Nephron progenitor cell (in vitro differentiated cells): Measurements from ENCODE around the gene GSTM4.
A peak's percentile ranks its signal among the peaks of the same experiment; 100 is the strongest.

Experiments
- DNase-seq: peaks from one replicate; pipeline ENCODE4 v3.0.0; 2021
- H3K27ac Mint-ChIP-seq: 2 replicates; pipeline ENCODE4 v1.8.0; 2021; ENCODE audit warnings: mild to moderate bottlenecking, moderate library complexity, mixed read lengths
- H3K27me3 Mint-ChIP-seq: 2 replicates; pipeline ENCODE4 v1.8.0; 2021; ENCODE audit warnings: mild to moderate bottlenecking, low read depth, mixed read lengths; ENCODE audit not compliant: poor library complexity
- H3K36me3 Mint-ChIP-seq: 2 replicates; pipeline ENCODE4 v1.8.0; 2021; ENCODE audit warnings: low read depth, mixed read lengths
- H3K4me1 Mint-ChIP-seq: 2 replicates; pipeline ENCODE4 v1.8.0; 2021; ENCODE audit warnings: mixed read lengths
- H3K4me3 Mint-ChIP-seq: 2 replicates; pipeline ENCODE4 v1.8.0; 2021; ENCODE audit warnings: mild to moderate bottlenecking, moderate library complexity, mixed read lengths
- H3K9me3 Mint-ChIP-seq: 2 replicates; pipeline ENCODE4 v1.8.0; 2021; ENCODE audit warnings: mild to moderate bottlenecking, moderate library complexity, mixed read lengths
- TF ChIP-seq, protein P1 (sequence below): fragments of 200-600 bp; sonication (generic); IDR thresholded peaks from 2 replicates; pipeline ENCODE4 v1.5.0; 2021; ENCODE audit warnings: antibody characterized with exemption

Gene GSTM4

DNA sequence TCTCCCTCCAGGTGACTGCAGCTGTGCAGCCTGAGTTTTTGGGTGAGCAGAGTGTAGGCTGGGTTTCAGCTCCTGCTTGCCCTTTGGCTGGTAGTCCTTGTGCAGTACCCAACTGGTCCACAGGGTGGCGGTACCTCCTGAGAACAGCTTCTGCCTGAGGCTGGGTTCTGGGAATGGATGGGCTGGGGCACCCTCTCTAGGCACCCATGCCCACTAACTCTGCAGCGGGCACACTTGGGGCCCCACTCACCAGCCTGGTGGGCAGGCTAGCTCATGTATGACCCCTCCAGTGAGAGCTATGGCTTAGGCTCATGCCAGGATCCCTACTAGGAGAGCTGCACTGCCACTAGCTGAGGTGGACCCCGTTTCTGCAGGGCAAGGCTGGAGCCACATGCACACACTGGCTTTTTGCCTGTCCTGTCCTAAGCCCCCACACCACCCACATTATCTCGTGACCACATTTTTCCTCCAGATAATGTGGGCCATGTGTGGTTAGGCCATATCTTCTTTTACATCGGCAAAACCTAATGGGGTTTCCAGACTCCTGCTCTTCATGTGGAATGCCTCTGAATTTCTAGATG is 15.5 kb upstream of the GSTM4 start:
- Mint-ChIP-seq H3K27ac (no peak overlapping the region), H3K27me3 (peaks cover 27% of the 10 kb centered on the region), H3K9me3 (peaks cover 9% of the 10 kb centered on the region), H3K4me3 (no peak overlapping the region), H3K36me3 (no peaks in the 10 kb centered on the region), H3K4me1 (peaks cover 34% of the 10 kb centered on the region)
- TF ChIP-seq, protein P1, sequence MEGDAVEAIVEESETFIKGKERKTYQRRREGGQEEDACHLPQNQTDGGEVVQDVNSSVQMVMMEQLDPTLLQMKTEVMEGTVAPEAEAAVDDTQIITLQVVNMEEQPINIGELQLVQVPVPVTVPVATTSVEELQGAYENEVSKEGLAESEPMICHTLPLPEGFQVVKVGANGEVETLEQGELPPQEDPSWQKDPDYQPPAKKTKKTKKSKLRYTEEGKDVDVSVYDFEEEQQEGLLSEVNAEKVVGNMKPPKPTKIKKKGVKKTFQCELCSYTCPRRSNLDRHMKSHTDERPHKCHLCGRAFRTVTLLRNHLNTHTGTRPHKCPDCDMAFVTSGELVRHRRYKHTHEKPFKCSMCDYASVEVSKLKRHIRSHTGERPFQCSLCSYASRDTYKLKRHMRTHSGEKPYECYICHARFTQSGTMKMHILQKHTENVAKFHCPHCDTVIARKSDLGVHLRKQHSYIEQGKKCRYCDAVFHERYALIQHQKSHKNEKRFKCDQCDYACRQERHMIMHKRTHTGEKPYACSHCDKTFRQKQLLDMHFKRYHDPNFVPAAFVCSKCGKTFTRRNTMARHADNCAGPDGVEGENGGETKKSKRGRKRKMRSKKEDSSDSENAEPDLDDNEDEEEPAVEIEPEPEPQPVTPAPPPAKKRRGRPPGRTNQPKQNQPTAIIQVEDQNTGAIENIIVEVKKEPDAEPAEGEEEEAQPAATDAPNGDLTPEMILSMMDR = peak; percentile 90
- peak; percentile 96 for DNase-seq

GRCh38 chr1:109641078-109641740 is 14.7 kb upstream of the GSTM4 start:
- peaks cover 28% of the 10 kb centered on the region for H3K27me3 Mint-ChIP-seq
- no peak overlapping the region for H3K27ac Mint-ChIP-seq

GRCh38 chr1:109641861-109642260 is 14.0 kb upstream of the GSTM4 start:
- no peak overlapping the region for H3K4me3 Mint-ChIP-seq
- no peak overlapping the region for H3K27ac Mint-ChIP-seq
- DNase-seq = no peak
- H3K9me3 Mint-ChIP-seq = peaks cover 16% of the 10 kb centered on the region
- peaks cover 22% of the 10 kb centered on the region for H3K4me1 Mint-ChIP-seq
- H3K36me3 Mint-ChIP-seq = peaks cover 5% of the 10 kb centered on the region
- TF ChIP-seq, protein P1 = no peak
- peaks cover 28% of the 10 kb centered on the region for H3K27me3 Mint-ChIP-seq

More at GRCh38 chr1:109641078-109641740, 14.7 kb upstream of the GSTM4 start:
- H3K36me3 Mint-ChIP-seq = peaks cover 4% of the 10 kb centered on the region
- peaks cover 13% of the 10 kb centered on the region for H3K9me3 Mint-ChIP-seq
- no peak for DNase-seq
- peaks cover 28% of the 10 kb centered on the region for H3K4me1 Mint-ChIP-seq
- TF ChIP-seq, protein P1 = no peak
- H3K4me3 Mint-ChIP-seq = no peak overlapping the region

DNA sequence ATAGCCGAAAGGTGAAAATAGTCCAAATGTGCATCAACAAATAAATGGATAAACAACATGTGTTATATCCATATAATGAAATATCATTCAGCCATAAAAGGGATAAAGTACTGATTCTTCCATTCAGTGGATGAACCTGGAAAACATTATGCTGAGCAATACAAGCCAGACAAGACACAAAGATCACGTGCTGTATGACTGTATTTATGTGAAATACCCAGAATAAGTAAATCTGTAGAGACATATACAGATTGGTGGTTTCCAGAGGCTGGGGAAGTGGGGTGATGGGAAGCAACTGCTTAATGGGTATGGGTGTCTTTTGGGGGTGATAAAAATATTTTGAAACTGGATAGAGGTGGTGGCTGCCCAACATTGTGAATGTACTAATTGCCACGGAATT is 13.3 kb upstream of the GSTM4 start:
- DNase-seq = no peak
- Mint-ChIP-seq H3K36me3 (peaks cover 5% of the 10 kb centered on the region), H3K4me1 (peaks cover 21% of the 10 kb centered on the region), H3K27me3 (peaks cover 32% of the 10 kb centered on the region), H3K27ac (no peak overlapping the region), H3K9me3 (peaks cover 23% of the 10 kb centered on the region), H3K4me3 (no peak overlapping the region)
- TF ChIP-seq, protein P1 = no peak

DNA sequence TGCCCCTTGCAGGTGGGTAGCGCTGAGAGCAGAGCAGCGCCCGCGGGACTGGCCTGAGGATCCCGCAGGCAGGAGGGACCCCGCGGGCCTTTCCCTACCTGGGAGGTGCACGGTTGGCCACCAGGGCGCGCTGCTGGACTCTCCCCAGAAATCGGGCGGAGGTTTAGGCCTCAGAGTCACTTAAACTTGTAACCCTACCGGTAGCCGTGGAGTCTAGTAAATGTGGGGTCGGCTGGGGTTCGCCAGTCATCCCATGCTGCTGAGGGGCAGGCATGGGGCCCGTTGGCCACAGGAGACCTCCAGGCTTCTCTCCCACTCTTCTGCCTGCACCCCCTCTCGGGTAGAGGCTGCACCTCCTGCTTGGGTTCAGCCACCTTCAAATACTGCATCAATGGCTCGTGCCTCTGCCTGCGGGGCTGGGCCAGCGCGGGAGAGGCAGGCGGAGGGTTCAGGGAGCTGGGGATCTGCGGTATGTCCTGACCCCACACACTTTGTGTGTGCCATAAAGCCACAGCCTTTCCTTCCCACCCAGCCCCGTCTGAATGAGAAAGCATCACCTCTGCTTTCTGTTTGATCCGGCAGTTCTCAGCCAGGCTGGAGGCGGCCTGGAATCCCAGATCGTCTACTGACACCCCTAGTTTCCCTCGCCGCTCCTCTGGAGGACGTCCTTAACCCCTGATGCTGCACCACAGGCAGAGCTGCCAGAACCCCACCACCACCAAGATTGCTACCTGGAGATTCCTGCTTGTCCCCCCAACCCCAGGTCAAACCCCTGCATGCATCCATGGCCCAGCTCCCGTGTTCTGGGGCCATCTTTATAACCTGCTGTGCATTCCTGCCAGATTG is 12.3 kb upstream of the GSTM4 start:
- peaks cover 5% of the 10 kb centered on the region for H3K36me3 Mint-ChIP-seq
- TF ChIP-seq, protein P1 = peak; percentile 88
- peaks cover 21% of the 10 kb centered on the region for H3K4me1 Mint-ChIP-seq
- H3K9me3 Mint-ChIP-seq = peaks cover 28% of the 10 kb centered on the region
- DNase-seq = peak; percentile 96
- no peak overlapping the region for H3K4me3 Mint-ChIP-seq
- peaks cover 32% of the 10 kb centered on the region for H3K27me3 Mint-ChIP-seq
- H3K27ac Mint-ChIP-seq = no peak overlapping the region
